Right hindlimb (tissue), 1 donor: ENCODE measurements around the gene THSD7B.

Source experiments
- DNase-seq: peaks from one replicate; pipeline ENCODE4 v3.0.0-alpha.2; 2018

THSD7B gene

DNA sequence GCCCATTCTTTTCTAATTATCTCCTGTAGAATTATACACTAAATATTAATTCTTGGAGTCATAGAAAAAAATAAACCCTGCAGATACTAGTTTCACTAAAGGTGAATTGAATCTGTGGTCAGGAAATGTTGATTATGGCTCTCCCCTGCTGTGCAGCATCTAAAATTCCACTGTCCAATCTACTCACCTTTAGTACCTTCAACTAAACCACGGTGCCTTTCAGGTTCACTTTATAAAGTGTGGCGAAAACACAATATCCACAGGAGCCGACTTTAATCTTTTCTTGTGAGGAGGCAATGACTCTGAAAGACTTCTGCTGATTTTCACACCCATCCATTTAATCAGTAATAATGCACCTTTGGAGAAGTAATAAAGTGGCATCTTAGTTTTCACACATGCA is 402.3 kb downstream of the THSD7B start:
- no peak for DNase-seq

DNA sequence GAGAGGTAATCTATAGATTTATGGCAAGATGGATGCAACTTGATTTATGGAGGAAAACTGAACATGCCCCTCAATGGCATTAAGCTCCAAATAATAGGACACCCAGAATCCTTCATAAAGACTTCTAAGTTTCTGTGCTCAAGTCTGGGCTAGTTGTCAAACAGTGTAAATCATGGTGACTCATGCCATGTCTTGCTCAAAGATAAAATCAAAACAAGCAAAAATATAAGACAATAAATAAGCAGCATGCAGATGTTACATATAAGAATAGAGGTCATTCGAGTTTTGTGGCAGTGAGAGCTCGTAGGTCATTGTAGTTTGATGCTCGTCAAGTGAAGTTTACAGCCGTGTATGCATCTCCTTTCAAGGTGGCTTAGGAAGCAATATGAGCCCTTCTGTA is 403.2 kb downstream of the THSD7B start:
- no peak for DNase-seq

- DNase-seq = no peak
These were observed 406.8 kb downstream of the THSD7B start for GRCh38 chr2:137172162-137172561.

- DNase-seq = no peak
These were observed 408.1 kb downstream of the THSD7B start for GRCh38 chr2:137173463-137173862.

DNA sequence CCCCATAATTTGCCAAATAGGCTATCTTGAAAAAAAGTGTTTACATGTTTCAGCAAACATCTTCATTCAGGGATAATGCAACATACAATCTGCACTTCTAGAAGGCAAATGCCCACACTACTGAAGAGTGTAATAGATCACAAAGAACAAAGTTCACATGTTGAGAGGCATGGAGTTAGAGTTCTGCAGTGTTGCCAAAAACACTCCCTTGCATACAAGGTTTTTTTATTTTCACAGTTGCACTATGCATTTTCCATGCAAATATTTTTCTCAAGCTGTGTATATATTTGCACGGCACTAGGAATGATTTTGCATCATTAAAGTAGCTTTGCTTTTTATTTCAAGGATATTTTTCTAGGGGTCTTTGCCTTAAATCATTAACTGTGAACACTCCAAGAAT is 409.9 kb downstream of the THSD7B start:
- no peak for DNase-seq

- no peak for DNase-seq
These were observed 413.6 kb downstream of the THSD7B start for GRCh38 chr2:137178951-137179377.

GRCh38 chr2:137179542-137179941 is 414.2 kb downstream of the THSD7B start:
- DNase-seq = no peak

- DNase-seq = no peak
These were observed 414.7 kb downstream of the THSD7B start for GRCh38 chr2:137180012-137180411.

DNA sequence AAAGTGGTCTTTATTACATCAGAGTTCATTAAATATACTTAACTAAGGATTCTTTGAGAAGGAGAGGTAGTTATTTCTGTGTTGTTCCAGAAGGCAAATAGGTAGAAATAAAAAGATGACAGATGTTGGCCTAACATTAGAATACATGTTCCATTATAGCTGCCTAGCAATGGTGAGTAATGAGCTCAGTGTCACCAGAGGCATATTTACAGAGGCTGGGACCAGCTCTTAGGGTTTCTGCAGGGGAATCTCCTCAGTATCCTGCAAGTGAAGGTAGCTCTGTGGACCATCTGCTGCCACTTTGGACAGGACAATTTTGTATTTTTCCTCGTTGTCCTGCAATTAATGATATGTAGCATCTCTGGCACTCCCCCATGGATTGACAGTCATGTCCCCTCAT is 416.0 kb downstream of the THSD7B start:
- no peak for DNase-seq

DNA sequence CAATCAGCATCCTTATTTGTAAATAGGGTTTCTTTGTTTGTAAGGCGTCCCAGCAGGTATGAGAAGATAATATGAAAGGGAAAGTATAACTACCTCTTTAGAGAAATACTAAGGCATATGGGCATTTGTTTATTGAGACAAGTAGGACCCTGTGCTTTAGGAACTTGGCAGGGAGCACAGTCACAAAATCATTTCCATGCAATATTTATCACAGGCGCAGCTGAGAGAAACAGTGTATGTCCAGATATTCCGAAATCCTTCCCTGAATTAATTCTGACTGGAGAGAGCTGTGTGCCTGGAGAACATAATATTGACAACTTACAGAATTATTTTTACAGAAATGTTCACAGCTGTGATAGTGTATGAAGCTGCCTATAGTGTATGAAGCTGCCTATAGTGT is 416.7 kb downstream of the THSD7B start:
- no peak for DNase-seq

GRCh38 chr2:137183206-137183898 is 418.0 kb downstream of the THSD7B start:
- no peak for DNase-seq

DNA sequence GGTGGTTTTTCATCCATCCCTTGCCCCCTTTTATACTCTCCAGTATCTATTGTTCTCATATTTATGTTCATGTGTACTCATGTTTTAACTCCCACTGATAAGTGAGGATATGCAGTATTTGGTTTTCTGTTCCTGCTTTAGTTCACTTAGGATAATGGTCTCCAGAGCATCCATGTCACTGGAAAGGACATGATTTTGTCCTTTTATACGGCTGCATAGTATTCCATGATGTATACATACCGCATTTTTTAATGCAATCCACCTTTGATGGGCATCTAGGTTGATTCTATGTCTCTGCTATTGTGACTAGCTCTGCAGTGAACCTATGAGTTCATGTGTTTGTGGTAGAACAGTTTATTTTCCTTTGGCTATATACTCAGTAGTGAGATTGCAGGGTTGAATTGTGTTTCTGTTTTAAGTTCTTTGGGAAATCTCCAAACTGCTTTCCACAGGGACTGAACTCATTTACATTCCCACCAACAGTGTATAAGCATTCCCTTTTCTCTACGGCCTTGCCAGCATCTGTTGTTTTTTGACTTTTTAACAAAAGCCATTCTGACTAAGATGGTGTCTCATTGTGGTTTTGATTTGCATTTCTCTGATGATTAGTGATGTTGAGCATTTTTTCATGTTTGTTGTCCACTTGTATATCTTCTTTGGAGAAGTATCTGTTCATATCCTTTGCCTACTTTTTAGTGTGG is 420.2 kb downstream of the THSD7B start:
- DNase-seq = no peak

DNA sequence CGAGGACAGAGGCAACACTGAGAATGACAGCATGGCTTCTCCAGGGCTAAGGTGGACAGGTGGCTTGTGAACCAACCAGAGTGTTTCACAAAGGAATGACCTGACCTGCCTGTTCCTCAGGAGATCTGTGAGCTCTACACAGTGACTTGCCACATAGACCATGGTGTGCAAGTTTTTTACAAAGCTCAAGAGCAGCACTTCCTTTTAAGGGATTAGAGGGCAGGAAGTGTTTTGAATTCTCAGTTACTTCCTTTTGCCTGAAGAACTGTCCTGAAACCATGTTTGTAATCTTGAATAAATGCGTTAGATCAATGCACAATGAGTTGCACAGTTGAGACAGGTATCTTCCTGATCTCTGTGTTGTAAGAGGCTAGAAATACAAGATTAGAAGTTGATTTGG is 421.9 kb downstream of the THSD7B start:
- DNase-seq = no peak

GRCh38 chr2:137190411-137191195 is 425.3 kb downstream of the THSD7B start:
- DNase-seq = no peak

DNA sequence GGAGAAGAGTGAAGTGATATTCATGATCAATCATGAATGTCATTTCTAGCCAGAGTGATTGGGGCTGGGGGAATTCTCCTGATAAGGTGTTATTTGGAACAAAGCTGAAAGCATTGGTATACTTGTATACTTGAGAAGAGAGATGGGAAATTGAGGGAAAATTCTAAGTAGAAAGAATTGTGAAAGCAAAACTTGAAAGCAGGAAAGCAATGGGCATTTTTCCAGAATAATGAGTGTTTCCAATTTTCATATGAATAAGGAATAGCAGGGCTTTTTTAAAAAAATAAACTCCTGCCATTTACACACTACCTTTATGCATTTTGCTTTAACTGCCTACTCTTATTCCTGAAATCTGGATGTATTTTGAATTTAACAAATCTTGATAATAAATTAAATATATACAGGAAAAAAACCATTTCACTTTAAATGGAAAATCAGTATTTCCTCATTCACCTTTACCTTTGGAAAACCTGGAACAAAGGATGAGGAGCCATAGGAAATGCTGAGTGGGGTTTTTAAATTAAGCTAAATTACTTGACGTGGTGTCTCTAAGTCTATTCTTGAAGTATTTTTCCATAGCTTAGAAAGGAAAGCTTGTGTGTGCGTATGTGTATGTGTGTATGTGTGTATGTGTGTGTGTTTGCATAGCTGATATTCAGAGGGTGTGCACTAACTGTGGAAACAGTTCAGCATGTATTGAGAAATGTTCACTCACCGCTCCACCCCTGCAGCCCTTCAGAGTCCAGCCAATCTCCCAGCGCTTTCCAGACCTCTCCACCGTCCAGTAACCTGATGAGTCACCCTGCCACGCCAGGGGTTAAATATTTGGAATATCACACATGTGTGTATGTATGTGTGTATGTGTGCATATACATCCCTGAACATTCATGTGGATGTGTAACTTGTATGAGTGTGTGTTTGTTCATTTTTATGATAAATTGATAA is 427.3 kb downstream of the THSD7B start:
- DNase-seq = no peak

- no peak for DNase-seq
These were observed 428.1 kb downstream of the THSD7B start for GRCh38 chr2:137193401-137193800.

DNA sequence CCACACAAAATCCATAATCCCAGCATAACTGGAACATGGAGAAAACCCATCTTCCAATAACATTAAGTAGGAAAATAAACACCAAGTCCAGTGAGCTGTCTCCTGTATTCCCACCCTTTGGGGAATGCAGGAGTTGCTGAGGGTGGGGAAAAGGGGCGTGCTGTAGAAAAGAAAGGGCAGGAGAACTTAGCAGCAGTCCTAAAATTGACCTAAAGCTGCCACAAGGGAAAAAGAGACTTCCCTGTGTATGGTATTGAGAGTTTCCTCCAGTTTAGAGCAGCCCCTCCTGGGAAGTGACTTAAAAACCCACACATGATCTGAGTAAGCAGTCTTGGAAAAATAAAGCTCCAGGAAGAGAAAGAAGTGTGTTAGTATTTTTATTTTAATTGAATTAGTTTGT is 428.8 kb downstream of the THSD7B start:
- no peak for DNase-seq

GRCh38 chr2:137199751-137200150 is 434.4 kb downstream of the THSD7B start:
- DNase-seq = no peak

GRCh38 chr2:137202318-137202717 is 437.0 kb downstream of the THSD7B start:
- no peak for DNase-seq

GRCh38 chr2:137205324-137205723 is 440.0 kb downstream of the THSD7B start:
- no peak for DNase-seq

GRCh38 chr2:137206069-137206468 is 440.7 kb downstream of the THSD7B start:
- no peak for DNase-seq

- no peak for DNase-seq
These were observed 441.7 kb downstream of the THSD7B start for GRCh38 chr2:137207030-137207429.

DNA sequence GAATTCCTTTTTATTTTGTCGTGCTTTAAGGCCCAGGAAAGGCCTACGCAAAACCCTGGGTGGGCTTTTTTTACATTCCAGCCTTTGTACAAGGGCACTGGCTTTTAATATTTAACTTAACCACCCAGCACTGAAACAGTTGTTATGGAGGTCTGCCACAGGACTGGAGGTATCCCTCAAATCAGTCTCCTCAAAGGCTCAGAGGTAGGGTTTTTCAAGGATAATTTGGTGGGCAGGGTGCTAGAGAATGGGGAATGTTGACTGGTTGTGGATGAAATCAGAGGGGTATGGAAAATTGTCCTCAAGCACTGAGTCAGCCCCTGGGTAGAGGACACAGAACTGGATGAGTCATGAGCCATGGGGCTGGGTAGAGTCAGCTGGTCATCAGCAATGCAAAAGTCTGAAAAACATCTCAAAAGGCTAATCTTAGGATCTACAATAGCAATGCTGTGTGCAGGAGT is 443.1 kb downstream of the THSD7B start:
- no peak for DNase-seq
